DOHH2 (cell line): ENCODE measurements around the gene NF1.

ENCODE experiments used
- CTCF ChIP-seq: fragments of 200-600 bp; sonication (generic); IDR thresholded peaks from one replicate; pipeline ENCODE4 v1.5.1; 2014; ENCODE audit warnings: antibody characterized with exemption, mild to moderate bottlenecking, low read depth, low read length; ENCODE audit not compliant: poor library complexity, severe bottlenecking
- EZH2phosphoT487 ChIP-seq: fragments of 200-600 bp; sonication (generic); IDR thresholded peaks from 2 replicates; pipeline ENCODE4 v1.6.1; 2017; ENCODE audit warnings: borderline replicate concordance, mild to moderate bottlenecking, antibody characterized with exemption, low read length, moderate library complexity, mixed read lengths

DNA sequence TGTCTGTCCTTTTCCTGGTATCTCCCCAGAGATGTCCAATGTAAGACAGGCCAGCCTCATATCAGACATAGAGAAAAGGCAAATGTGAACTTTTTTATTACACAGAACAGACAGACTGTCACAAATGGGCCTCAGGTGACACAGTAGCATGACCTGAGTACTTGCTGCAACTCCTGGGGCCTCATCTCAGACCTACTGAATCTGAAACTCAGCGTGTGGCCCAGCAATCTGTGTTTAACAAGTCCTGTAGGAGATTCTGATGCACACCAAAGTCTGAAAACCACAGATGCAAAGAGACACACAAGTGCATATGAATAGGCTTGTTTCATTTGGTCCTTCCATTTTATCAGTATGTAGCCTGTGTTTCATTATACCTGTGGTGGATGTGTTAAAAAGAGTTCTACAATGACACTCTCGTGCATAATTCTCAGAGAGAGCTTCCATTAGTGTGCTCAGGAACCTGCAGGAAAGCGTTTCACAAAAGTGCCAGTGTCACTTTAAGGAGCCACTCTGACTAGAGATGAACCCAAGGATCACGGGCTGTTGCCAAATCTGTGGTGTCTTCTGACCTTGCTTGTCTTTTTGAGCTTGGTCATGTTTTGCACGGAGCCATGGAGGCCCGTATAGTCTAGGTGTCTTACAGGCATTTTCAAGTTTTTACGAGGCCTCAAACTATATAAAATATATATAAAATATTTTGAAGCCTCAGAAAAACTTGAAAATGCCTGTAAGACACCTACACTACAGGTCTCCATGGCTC, 33.8 kb upstream of the NF1 start:
- TF ChIP-seq CTCF (no peak), EZH2phosphoT487 (no peak)
